GM19324 (cell line): ENCODE measurements around the gene KDM6B.
A peak's percentile ranks its signal among the peaks of the same experiment; 100 is the strongest.
"Not testable (repeated sequence)": the region's sequence is repeated elsewhere in the genome, so short reads cannot be mapped to it uniquely, and the experiment has no call there.

Experiments used
- ATAC-seq: cut with Tn5 transposase; IDR thresholded peaks from one replicate; pipeline ENCODE4 v1.9.1; 2021; ENCODE audit warnings: mild to moderate bottlenecking, moderate library complexity; ENCODE audit not compliant: unreplicated experiment, low FRiP score

Gene KDM6B, protein sequence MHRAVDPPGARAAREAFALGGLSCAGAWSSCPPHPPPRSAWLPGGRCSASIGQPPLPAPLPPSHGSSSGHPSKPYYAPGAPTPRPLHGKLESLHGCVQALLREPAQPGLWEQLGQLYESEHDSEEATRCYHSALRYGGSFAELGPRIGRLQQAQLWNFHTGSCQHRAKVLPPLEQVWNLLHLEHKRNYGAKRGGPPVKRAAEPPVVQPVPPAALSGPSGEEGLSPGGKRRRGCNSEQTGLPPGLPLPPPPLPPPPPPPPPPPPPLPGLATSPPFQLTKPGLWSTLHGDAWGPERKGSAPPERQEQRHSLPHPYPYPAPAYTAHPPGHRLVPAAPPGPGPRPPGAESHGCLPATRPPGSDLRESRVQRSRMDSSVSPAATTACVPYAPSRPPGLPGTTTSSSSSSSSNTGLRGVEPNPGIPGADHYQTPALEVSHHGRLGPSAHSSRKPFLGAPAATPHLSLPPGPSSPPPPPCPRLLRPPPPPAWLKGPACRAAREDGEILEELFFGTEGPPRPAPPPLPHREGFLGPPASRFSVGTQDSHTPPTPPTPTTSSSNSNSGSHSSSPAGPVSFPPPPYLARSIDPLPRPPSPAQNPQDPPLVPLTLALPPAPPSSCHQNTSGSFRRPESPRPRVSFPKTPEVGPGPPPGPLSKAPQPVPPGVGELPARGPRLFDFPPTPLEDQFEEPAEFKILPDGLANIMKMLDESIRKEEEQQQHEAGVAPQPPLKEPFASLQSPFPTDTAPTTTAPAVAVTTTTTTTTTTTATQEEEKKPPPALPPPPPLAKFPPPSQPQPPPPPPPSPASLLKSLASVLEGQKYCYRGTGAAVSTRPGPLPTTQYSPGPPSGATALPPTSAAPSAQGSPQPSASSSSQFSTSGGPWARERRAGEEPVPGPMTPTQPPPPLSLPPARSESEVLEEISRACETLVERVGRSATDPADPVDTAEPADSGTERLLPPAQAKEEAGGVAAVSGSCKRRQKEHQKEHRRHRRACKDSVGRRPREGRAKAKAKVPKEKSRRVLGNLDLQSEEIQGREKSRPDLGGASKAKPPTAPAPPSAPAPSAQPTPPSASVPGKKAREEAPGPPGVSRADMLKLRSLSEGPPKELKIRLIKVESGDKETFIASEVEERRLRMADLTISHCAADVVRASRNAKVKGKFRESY (N-terminal part only)

DNA sequence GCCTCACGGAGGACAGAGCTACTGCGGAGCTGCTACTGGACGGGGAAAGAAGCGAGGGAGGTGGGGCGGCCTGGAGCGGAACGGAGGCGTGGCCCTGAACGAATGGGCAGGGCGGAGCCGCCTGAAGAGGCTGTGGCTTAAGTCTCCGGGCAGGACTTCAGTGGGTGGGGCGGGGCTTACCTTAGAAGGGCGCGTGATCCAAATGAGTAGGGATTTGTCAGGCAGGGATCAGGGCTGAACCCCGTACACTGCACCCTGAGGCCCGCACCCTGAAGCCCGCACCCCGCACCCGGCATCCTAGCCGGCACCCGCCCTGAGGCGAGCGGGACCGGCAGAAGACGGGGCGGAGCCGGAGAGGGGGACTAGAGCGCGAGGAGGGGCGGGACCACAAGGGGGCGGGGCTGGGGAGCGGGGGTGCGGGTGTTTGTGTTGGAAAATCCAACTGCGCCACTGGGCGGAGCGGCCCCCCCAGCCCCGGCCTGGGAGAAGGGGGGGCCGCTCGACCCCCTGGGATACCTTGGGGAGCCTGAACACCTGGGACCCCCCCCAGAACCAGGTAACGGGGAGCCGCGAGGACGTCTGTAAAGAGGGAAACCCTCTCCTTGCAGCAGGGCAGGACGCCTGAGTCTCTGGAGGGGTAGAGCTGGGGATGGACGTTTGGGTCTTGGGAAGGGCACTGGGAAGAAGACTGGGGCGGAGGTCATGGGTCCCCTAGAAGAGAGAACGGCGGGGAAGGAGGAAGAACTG, at the start of gene KDM6B:
Gene KDM6B, plus strand, starts transcription at position 423 of the 747 bp plus-strand sequence. CDS start 11,338 bp downstream, outside the sequence.
- ATAC-seq: peak; percentile 37

DNA sequence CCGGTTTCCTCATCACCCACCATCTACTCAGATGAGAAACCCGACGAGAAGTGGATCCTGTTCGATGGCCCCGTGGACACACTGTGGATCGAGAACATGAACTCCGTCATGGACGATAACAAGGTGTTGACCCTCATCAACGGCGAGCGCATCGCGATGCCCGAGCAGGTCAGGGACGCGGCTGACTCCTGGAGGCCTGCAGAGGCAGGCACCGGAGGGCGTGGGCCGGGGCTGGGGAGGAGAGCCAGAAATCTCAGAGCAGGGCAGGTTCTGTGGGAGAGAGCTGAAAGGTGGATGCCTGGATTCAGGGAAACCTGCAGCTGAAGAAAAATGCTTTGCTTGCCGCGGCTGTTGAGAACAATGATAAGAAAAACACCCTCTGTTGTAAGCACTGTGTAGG, 47.2 kb upstream of the KDM6B start:
- no peak for ATAC-seq

DNA sequence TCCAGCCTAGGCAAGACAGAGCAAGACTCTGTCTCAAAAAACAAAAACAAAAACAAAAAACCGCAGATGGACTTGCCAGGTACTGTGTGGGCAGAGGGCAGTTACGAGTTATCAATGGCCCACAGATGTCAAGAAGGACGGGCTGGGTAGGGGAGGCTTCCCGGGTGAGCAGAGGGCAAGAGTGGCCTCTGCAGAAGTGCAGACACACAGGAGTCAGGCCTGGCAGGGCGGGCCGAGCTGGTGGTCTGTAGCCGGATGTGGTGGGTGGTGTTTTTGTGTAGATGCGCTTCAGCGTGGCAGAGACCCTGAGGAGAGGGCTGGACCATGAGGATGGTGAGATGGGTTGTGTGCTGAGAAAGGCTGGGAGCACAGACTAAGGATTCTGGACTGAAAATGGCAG, 44.9 kb upstream of the KDM6B start:
- ATAC-seq: no peak

DNA sequence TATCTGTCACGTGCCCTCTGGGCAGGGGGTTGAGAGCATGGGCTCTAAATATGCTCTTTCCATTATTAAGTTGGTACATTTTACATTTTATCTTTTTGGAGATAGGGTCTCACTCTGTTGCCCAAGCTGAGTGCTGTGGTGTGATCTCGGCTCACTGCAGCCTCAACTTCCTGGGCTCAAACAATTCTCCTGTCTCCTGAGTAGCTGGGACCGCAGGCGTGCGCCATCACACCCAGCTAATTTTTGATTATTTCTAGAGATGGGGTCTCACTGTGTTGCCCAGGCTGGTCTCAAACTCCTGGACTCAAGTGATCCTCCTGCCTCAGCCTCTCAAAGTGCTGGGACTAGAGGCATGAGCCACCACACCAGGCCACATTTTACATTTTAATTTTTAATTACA, 43.9 kb upstream of the KDM6B start:
- no peak for ATAC-seq

DNA sequence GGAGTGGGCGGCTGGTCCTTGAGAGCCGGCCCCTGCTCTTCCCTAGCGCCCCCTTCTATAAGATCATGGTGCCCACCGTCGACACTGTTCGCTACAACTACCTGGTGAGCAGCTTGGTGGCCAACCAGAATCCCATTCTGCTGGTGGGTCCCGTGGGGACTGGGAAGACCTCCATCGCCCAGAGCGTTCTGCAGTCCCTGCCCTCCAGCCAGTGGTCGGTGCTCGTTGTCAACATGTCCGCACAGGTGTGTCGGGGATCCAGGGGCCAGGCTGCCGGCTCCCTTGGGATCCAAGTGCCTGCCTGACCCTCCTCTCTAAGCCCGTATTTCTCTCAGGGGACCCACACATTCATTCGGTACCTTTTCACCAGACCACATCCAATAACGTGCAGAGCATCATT, 41.4 kb upstream of the KDM6B start:
- ATAC-seq: no peak

DNA sequence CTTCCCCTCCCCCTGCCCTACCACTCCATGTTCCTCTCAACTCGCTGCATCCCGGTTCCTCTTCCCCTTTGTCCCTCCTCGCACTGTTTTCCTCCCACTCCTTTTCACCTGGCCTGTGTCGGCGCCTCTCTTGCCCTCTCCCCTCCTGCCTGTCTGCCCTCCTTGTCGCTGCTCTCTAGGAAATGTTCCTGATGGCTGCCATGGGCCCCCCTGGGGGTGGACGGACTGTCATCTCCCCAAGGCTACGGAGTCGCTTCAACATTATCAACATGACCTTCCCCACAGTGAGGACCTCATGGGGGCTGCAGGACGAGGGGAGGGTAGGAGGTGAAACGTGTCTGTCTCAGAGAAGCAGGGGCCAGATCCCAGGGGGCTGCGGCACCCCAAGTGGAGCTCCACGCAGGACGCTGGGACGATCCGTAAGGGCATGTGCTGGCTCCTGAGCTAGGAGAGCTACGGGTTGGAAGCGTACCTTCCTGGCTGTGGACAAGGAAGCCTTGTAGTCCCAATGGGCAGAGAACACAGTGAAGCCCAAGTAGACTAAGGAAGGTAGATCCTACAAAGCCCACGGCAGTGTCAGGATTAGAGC, 39.8 kb upstream of the KDM6B start:
- ATAC-seq: no peak

DNA sequence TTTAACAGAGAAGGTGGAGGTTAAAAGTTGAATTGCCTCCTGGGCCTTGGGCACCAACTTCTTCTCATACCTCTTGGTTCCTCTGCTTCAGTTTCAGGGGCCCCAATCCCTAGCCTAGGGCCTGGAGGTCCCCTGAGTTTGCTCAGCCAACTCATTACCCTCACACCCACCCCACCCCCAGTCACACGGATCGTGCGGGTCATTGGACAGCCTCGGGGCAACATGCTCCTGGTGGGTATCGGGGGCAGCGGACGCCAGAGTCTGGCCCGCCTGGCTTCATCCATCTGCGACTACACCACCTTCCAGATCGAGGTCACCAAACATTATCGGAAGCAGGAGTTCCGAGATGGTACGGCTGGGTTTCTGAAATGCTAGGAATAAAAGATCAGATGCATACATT, 36.0 kb upstream of the KDM6B start:
- no peak for ATAC-seq

DNA sequence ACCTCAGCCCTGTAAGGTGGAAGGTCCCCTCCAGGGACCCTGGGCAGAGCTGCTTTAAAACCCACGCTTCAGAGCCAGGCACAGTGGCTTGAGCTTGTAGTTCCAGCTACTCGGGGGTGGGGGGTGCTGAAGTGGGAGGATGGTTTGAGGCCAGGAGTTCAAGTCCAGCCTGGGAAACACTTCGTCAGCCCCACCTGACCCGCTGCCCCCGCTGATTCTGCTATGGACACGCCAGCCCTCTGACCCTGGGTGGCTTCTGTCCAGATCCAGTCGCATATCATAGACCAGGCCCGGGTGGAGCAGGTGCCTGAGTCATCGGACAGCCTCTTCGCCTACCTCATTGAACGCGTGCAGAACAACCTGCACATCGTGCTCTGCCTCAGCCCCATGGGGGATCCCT, 35.2 kb upstream of the KDM6B start:
- ATAC-seq: no peak

DNA sequence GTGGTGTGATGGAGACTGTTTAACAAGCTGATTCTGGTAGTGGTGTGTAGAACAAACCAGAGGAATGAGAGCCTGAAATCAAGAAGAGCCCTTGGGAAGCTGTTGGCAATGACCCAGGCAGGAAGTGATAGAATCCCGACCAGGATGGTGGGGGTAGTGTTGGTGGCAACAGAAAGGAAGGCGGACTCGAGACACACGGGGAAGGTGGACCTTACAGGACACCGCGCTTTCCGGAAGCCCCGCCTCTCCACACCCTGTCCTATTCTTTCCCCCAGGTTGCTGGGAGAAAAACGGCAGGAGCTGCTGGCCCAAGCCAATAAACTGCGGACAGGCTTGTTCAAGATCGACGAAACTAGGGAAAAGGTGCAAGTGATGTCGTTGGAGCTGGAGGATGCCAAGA, 30.0 kb upstream of the KDM6B start:
- no peak for ATAC-seq

DNA sequence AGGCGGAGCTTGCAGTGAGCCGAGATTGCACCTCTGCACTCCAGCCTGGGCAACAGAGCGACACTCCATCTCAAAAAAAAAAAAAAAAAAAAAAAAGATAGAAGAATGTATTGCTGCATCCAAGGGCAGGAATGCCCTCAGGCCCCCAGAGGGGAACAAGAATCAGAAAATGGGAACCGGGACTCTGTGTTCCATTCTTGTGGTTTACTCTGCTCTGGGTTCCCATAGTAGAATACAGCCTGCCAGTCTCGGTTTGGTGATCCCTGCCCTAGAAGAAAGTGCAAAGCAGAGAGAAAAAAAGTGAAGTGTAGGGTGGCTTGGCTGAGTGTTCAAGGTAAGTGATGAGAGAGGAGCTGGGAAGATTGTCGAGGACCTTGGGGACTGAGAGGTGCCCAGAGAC, 27.4 kb upstream of the KDM6B start:
- ATAC-seq: no peak

DNA sequence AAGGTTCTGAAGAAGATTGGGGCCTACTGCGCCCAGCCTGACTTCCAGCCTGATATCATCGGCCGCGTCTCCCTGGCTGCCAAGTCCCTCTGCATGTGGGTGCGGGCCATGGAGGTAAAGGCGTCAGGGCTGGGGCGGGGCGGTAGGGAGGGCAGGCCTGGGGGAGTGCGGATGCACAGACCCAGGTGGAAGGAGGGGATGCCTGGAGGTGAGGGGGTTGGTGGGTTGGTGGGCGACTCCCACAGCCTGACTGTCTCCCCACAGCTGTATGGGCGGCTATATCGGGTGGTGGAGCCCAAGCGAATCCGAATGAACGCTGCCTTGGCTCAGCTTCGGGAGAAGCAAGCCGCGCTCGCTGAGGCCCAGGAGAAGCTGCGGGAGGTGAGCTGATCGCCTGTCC, 26.8 kb upstream of the KDM6B start:
- ATAC-seq: no peak

DNA sequence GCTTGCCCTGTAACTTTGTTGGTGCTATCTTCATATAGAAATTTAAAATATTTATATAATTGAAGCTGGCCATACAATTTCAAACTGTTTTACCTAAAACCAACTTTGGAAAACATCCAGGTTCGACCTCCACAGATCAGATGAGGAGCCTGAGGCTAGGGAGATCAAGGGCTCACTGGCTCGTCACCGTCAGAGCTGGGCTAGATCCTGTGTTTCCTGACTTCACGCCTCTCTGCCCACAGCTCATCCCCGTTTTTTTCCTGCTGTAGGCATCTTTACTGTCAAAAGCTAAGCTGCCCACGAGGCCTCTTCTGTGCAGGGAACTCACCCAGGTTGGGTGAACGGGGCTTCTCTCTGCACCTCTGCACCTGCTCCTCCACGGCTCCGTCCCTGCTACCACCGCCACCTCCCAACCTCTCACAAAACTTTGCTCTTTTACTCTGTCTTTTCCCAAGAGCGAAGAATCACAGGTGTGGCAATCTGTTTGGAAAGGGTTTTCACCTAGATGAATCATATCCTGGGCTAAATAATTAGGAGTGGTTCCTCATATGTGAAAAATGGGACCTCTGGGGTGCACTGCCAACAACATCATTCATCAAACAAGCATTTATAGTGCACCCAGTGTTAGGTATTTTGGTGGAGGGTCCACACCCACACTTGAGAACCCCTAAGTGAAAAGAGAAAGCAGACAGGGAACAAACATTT, 24.8 kb upstream of the KDM6B start:
- no peak for ATAC-seq

DNA sequence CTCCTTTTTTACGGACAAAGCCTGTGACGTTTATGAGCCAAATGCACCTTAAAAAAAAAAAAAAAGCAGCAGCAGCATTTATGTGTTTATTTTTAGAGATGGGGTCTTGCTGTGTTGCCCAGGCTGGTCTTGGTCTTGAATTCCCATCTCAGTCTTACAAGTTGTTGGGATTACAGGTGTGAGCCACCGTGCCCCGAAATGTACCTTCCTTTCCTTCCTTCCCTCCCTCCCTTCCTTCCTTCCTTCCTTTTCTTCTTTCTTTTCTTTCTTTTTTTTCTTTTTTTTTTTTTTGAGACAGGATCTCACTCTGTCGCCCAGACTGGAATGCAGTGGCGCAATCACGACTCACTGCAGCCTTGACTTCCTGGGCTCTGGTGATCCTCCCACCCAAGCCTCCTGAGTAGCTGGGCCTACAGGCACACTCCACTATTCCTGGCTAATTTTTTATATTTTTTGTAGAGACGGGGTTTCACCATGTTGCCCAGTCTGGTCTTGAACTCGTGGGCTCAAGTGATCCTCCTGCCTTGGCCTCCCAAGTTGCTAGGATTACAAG, 24.1 kb upstream of the KDM6B start:
- not testable (repeated sequence) for ATAC-seq

DNA sequence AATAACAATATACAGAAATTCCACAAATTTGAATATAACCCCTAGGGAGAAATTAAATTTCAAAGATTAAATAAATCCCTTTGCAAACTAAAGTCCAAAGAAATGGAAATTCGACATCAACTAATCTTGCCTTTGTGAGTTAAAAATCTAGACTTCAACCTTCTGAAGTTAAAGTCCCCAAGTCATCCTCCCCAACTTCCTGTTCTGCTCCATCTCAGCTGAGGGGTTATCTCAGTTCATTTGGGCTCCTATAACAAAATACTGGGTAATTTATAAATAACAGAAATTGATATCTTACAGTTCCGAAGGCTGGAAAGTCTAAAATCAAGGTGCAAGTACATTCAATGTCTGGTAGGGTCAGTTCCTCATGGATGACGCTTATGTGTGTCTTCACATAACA, 22.8 kb upstream of the KDM6B start:
- ATAC-seq: no peak

DNA sequence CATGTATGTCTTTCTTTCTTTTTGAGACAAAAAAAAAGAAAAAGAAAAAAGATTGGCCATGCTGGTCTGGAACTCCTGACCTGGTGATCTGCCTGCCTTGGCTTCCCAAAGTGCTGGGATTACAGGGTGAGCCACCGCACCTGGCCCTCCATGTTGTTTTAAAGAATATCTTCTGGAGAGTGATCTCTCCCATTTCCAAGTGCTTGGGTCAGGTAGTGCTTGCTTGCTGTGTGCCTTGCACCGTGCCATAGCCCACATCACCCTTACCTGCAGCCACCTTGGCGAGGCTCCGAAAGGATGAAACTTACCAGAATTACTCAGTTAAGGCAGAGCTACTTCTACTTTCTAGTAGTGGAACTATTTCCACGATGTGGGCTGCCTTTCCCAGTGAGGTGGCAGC, 19.0 kb upstream of the KDM6B start:
- no peak for ATAC-seq

DNA sequence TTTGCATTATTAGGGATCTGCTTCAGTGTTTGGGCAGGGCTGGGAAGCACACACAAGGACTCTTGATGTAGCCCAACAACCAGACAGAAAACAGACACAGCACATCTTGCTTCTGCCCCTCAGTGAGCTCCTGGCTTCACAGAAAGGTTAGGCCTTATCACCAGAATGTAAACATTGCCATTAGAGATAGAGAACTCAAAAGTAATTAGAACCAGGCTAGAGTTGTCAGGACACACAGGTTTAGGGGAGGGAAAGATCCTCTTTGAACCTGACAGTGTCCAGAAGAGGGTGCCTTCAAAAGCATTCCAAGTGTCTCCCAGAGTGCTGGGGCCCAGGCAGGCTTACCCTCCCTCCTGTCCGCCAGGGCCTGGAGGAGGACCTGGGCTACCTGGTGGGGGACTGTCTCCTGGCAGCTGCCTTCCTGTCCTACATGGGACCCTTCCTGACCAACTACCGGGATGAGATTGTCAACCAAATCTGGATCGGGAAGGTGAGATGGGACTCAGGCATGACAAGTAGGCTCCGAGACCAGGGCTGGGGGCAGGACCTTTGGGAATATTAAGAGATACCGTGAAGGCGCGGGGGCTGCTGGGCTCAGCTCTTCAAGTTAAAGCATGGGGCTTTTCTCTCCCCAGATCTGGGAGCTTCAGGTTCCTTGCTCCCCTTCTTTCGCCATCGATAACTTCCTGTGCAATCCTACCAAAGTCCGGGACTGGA, 16.9 kb upstream of the KDM6B start:
- no peak for ATAC-seq

DNA sequence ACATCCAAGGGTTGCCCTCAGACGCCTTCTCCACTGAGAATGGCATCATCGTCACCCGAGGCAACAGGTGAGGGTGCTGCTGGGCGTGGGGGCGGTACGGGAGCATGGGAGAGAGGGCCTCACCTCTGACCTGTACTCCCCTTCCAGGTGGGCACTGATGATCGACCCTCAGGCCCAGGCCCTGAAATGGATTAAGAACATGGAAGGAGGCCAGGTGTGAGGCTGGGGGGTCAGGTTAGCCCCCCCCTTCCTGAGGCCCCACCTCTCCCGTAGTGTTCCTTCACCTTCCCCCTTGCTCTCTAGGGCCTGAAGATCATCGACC, 16.4 kb upstream of the KDM6B start:
- no peak for ATAC-seq

DNA sequence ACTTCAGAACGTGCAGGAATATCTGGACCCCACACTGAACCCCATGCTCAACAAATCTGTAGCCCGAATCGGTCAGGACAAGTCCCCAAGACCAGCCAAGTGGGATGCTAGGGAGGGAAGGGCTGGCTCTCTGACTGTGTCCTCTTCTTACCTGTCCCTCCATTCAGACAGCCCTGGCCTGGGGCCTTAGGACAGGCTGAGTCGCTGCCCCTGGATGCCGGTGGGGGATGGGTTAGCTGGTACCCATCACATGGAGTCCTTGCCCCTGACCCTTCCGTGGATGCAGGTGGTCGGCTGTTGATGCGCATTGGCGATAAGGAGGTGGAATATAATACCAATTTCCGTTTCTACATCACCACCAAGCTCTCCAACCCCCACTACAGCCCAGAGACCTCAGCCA, 16.0 kb upstream of the KDM6B start:
- no peak for ATAC-seq
